Measurements from ENCODE around the gene TMEM273.
A peak's percentile ranks its signal among the peaks of the same experiment; 100 is the strongest.
"Not testable (repeated sequence)": the region's sequence is repeated elsewhere in the genome, so short reads cannot be mapped to it uniquely, and the experiment has no call there.

TMEM273 gene

GRCh38 chr10:49204119-49204518 is 15.9 kb upstream of the TMEM273 start:
- no peak for FAIRE-seq

DNA sequence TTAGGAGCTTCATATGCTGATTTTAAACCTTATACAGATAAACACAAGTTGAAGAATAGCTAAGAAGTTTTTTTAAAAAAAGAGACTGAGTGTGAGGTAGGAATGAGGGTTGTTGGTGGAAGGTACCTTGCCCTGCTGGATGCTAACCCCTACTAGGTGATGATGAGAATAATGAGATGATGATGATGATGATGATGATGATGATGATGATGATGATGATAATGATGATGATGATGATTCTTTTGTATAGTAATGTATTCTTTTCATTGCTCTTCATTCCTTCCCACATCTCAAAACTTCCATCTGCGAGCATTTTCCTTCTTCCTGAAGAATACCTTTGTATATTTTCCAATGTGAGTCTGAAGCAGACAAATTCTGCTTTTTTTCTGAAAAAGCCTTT is 14.1 kb upstream of the TMEM273 start:
- no peak for FAIRE-seq

- no peak for FAIRE-seq
These were observed 12.7 kb upstream of the TMEM273 start for GRCh38 chr10:49200854-49201253.

GRCh38 chr10:49197171-49197570 is 9.0 kb upstream of the TMEM273 start:
- FAIRE-seq: no peak

DNA sequence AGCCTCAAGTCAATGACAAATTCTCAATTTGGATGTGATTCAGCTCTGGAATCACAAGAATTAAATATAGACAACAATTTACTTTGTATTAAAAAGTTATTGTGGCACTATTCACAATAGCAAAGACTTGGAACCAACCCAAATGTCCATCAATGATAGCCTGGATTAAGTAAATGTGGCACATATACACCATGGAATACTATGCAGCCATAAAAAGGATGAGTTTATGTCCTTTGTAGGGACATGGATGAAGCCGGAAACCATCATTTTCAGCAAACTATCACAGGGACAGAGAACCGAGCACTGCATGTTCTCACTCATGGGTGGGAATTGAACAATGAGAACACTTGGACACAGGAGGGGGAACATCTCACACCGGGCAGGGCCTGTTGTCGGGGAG is 7.7 kb upstream of the TMEM273 start:
- FAIRE-seq: not testable (repeated sequence)

DNA sequence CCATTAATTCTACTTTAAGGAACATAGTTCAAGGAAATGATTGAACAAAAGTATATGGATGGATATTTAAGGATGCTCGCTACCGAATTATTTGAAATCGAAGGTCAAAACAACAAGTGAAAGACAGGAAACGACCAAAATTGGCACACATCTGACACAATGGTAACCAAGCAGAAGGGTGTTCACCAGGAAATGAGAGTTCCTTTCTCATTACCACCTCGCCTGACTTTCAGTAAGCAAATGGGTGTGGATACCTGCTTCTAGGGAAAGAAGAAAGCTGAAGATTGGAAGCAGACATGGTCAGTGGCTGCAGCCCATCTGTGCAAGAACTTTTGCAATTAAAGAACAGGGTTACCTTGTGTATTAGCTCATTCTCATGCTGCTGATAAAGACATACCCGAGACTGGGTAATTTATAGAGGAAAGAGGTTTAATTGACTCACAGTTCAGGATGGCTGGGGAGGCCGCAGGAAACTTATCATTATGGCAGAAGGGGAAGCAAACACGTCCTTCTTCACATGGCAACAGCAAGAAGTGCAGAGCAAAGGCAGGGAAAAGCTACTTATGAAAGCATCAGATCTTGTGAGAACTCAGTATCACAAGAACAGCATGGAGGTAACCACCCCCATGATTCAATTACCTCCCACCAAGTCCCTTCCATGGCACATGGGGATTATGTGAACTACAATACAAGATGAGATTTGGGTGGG is 6.2 kb upstream of the TMEM273 start:
- FAIRE-seq: no peak

DNA sequence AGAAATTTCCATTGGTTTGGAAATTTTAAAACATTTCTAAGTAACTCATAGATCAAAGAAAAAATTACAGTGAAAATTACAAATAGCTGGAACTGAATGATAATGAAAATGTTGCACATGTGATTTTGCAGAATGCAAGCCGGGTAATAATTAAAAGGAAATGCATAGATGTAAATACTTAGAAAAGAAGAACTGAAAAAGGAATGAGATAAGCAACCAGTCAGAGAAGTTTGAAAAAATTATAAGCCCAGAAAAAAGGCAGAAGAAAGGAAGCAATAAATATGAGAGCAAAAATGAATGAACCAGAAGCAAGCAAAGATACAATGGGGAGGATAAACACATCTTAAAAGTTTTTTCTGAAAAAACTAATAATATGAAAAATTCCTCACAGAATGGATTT is 3.2 kb upstream of the TMEM273 start:
- FAIRE-seq: no peak

DNA sequence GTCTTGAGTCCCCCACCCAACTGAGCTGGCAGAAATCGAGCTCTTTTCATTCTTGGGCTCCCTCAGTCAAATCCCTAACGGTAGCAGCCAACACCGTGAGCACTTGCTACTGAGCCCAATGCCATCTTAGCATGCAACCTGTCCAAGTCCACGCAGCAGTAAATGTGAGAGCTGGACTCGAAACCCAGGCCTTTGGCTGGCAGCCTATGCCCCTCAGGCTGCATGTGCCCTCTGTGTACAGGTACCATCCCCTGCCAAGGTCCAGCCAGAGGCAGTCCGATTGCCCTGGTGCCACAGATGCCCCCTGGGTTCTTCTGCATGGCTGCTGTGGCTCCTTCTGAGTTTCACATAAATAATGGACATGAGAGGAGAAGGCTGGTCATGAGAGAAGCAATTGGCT is 1.2 kb upstream of the TMEM273 start:
- FAIRE-seq: no peak

DNA sequence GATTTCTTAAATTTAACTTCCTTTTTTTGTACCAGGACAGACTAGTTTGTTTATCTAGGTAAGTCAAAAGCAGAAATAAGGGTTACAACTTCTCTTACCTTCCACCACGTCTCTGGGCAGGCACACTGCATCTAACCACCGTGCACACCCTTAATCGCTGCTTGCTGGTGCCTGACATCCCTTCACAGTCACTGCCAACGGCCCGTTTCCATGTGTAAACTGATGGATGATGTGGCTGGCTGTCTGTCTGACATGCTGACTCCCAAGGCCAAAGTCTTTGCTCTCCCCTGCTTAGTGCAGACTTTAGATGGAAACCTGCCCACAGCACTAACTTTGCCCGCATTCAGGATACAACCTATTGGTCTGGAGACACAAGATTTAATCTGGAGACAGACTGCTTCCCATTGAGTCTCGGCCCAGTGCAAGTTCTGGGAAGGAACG is 1.1 kb downstream of the TMEM273 start:
- no peak for FAIRE-seq

- no peak for FAIRE-seq
These were observed 1.6 kb downstream of the TMEM273 start for GRCh38 chr10:49186613-49187012.

DNA sequence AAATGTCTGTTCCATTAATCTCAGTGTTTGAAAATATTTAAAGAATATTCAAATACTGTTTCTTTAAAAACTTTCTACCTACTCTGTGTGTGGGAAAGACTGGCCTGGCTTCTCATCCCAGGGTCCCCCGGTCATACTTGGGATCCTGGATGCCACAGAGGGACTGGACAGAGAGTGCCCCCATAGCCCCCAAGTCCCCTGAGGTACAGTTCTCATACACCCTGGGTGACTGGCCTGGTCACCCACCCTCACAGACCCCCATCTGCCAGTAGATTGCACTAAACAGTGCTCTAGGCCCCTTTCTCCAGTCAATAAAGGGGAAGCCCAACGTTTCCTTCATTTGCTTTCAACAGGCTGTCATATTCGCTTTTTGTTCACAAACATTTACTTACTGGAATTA is 3.0 kb downstream of the TMEM273 start:
- no peak for FAIRE-seq

DNA sequence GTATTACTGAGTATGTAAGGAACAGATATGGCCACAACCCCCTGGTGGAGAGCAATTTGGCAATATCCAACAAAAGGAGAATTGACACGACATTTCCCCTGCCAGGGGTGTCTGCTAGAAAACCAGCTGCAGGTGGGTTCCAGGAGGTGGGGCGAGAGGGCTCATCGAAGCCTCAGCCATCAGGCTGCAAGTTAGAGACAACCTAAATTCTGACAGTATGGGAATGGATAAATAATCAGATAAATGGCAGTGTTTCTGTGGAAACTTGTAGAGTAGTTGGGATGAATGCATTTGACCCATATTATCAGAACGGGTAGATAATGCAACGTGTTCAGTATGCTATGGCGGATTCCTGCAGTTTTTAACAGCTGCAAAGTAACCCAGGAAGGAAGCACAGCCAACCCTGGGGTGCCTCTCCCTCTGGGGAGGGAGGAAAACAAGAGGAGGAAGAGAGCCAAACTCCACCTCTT is 3.5 kb downstream of the TMEM273 start:
- FAIRE-seq: no peak

DNA sequence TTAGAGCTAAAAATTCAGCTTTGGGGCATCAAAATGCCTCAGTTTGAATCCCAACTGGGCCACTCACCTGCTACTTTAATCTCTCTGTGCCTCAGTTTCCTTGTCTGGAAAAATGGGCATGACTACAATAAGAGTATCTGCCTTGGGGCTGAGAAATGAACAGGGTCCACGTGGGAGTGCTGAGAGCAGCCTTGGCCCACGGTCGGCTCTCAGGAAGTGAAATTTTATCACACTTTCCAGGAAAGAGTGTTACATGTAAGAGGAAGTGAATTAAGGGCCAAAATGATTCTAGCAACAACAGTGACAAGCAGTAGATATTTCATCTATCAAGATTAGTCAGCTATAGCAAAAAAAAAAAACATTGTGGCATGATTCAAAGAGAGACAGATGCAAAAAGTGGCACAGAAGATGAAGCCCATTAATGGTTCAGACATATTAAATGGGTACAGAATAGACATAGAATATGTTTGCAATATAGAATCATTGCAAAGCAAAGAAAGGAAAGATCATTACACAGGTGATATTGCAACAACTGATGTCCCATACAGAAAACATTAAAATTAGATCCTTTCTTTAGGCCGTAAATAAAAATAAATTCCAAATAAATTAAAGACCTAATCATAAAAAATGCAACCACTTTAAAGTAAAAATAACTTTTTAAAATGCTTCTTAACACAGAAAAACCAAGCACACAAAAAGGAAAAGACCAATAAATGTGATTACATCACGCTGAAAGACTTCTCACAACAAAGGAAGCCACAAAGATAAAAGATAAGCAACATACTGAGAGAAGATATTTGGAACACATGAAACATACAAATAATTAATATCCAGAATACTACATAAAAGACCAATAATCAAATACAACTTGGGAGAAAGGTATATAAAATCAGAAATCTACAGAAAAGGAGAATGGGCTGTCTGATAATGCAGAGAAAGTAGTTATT is 4.3 kb downstream of the TMEM273 start:
- peak; percentile 47 for FAIRE-seq

DNA sequence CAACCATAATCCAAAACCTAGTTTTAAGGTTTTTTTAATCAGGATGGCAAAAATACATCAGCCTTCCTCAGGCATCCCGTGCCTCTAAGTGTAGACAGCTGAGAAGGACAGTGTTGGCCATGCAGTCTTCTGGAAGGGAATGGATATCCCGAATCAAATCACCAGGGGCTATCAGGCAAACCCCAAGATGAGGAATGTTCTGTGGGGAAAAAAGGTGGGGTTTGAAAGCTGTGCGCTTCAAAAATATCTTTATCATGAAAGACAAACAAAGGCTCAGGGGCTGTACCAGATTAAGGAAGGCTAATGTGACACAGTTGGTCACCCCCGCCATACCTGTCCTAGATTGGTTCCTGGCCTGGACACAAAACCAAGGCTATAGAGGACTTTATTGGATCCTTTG is 5.4 kb downstream of the TMEM273 start:
- FAIRE-seq: no peak

DNA sequence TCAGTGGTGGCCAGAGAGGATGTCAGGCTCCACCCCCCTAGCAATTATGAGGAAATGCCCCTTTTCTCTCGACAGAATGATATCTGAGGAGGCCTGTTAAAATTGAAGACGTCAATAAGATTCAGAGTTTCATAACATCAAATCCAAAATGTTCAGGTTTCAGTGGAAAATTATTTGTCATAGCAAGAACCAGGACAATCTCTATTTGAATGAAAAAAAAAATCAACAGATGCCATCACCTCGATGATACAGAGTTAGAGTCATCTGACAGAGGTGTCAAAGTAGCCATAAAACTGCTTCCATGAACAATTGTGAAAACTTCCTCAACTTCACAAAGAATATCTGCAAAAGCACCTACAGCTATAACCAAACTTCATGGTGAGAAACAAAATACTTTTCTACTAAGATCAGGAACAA is 7.7 kb downstream of the TMEM273 start:
- no peak for FAIRE-seq

DNA sequence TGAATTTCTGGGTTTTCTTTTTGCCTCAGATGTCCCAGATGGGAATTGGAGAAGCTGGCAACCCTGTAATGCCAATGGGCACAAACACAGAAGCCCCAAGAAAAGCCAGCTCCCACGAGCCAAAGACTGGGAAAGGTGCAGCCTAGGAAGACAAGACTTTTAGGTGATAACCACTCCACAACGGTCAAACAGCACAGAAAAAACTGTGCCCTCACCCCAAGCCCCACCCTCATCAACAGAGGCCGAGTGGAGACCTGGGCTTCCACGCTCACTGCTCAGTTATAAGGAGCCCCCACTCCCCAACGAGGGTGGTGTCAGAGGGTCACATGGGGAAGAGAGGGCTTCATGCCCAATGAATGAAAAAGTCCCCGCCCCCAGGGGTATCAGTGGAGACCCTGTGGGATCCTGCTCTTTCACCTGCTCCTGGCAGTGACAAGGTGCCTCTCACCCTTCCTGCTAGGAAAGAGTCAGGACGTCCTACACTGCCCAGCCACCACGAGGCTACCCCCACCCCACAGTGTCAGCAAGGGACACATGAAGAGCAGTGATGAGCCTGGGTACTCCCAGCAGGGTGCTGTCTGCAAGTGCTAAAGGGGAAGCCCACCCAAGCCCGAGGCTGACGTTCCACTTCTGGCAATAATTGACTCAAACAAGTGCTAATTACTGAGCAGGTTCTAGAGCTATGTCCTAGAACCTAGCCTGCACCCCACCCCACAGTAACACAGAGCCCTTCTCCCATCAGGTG is 8.3 kb downstream of the TMEM273 start:
- no peak for FAIRE-seq

- FAIRE-seq: no peak
These were observed 9.4 kb downstream of the TMEM273 start for GRCh38 chr10:49178489-49179471.

- FAIRE-seq: no peak
These were observed 10.5 kb downstream of the TMEM273 start for GRCh38 chr10:49177391-49178355.

- FAIRE-seq: no peak
These were observed 11.6 kb downstream of the TMEM273 start for GRCh38 chr10:49176310-49177268.
